Loucy (cell line): ENCODE results near the gene ALDH1L2.

ENCODE experiments used
- H2AFZ ChIP-seq: fragments of 200-600 bp; sonication (generic); 2 replicates; pipeline ENCODE4 v1.6.0; 2016; ENCODE audit warnings: antibody characterized with exemption, mild to moderate bottlenecking, low read length, moderate library complexity
- H3F3A ChIP-seq: fragments of 200-600 bp; 2 replicates; pipeline ENCODE4 v1.6.0; 2016; ENCODE audit warnings: antibody characterized with exemption, low read depth, mild to moderate bottlenecking
- H3K27me3 ChIP-seq: fragments of 200-600 bp; sonication (generic); 2 replicates; pipeline ENCODE4 v1.6.1; 2014; ENCODE audit warnings: low read length, mild to moderate bottlenecking; ENCODE audit not compliant: insufficient read depth, poor library complexity, severe bottlenecking
- H3K36me3 ChIP-seq: fragments of 200-600 bp; sonication (generic); 2 replicates; pipeline ENCODE4 v1.6.1; 2016; ENCODE audit warnings: low read length; ENCODE audit not compliant: insufficient read depth
- H3K4me1 ChIP-seq: fragments of 200-600 bp; sonication (generic); 2 replicates; pipeline ENCODE4 v1.5.1; 2014; ENCODE audit warnings: low read length, mild to moderate bottlenecking; ENCODE audit not compliant: insufficient read depth, poor library complexity, severe bottlenecking
- H3K4me2 ChIP-seq: fragments of 200-600 bp; sonication (generic); 2 replicates; pipeline ENCODE4 v1.6.0; 2014; ENCODE audit warnings: antibody characterized with exemption, low read length, low read depth, mild to moderate bottlenecking; ENCODE audit not compliant: poor library complexity, severe bottlenecking
- H3K4me3 ChIP-seq: fragments of 200-600 bp; sonication (generic); 2 replicates; pipeline ENCODE4 v1.5.1; 2014; ENCODE audit warnings: low read length, mild to moderate bottlenecking, mixed read lengths; ENCODE audit not compliant: poor library complexity, severe bottlenecking
- H3K79me2 ChIP-seq: fragments of 200-600 bp; sonication (generic); 2 replicates; pipeline ENCODE4 v1.6.1; 2014; ENCODE audit warnings: low read length; ENCODE audit not compliant: insufficient read depth
- H3K9ac ChIP-seq: fragments of 200-600 bp; sonication (generic); 2 replicates; pipeline ENCODE4 v1.6.0; 2014; ENCODE audit warnings: mild to moderate bottlenecking, low read depth, low read length, moderate library complexity; ENCODE audit not compliant: poor library complexity, severe bottlenecking
- H3K9me2 ChIP-seq: fragments of 200-600 bp; sonication (generic); replicated peaks from 2 replicates; pipeline ENCODE4 v1.6.1; 2016; ENCODE audit warnings: low read depth, low read length, mixed read lengths
- H3K9me3 ChIP-seq: fragments of 200-600 bp; sonication (generic); 2 replicates; pipeline ENCODE4 v1.6.1; 2014; ENCODE audit warnings: mild to moderate bottlenecking, antibody characterized with exemption, low read length, low read depth; ENCODE audit not compliant: insufficient read depth
- H4K20me1 ChIP-seq: fragments of 200-600 bp; sonication (generic); 2 replicates; pipeline ENCODE4 v1.6.0; 2014; ENCODE audit warnings: antibody characterized with exemption, low read length, mild to moderate bottlenecking; ENCODE audit not compliant: insufficient read depth, poor library complexity, severe bottlenecking
- EZH2phosphoT487 ChIP-seq: fragments of 200-600 bp; IDR thresholded peaks from 2 replicates; pipeline ENCODE4 v1.6.1; 2018; ENCODE audit warnings: antibody characterized with exemption, mild to moderate bottlenecking, moderate library complexity, borderline replicate concordance
- TF ChIP-seq, protein P1 (sequence below): fragments of 200-600 bp; sonication (generic); conservative IDR thresholded peaks from 2 replicates; pipeline ENCODE4 v1.5.1; 2014; ENCODE audit warnings: mild to moderate bottlenecking, antibody characterized with exemption, low read length

The ALDH1L2 gene

DNA sequence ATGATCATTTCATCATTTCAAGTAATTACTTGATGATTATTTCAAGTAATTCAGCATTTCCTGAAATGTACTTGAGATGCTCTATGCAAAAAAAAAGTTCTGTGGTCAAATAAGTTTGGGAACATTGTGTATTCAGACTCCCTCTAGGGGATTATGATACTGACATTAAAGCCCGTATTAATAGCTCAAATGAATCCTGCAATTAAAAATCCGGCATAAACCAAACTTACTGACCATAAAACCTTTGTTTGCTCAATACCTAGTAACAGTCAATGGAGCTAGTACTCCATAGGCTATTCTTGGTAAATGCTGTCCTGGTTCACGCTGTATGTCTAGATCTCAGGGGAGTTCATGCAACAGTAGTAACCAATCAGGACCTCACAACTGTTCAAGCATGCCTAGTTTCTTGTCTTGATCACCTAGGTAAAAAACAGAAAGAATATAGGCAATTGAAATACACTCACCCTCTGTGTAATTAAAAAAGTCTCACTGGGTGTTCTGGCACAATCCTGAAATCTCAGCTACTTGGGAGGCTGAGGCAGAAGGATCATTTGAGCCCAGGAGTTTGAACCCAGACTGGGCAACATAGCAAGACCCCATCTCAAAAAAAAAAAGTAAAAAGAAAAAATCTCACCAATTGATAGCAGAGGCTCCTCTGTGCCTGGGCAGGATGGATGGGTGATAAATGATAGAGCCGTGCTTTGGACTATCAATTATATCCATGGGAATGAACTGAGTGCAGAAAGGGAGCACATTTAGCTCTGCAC is 14.1 kb downstream of the ALDH1L2 start:
- Histone ChIP-seq H2AFZ (no peak overlapping the region), H3K9ac (no peak overlapping the region), H3K9me3 (no peaks in the 10 kb centered on the region), H3K4me2 (no peak overlapping the region), H3K4me3 (no peak overlapping the region), H3K36me3 (no peaks in the 10 kb centered on the region), H3K79me2 (no peaks in the 10 kb centered on the region), H3F3A (no peaks in the 10 kb centered on the region), H3K4me1 (no peaks in the 10 kb centered on the region), H4K20me1 (no peaks in the 10 kb centered on the region), H3K9me2 (no peaks in the 10 kb centered on the region), H3K27me3 (no peaks in the 10 kb centered on the region)
- no peak for TF ChIP-seq EZH2phosphoT487
- TF ChIP-seq, protein P1, sequence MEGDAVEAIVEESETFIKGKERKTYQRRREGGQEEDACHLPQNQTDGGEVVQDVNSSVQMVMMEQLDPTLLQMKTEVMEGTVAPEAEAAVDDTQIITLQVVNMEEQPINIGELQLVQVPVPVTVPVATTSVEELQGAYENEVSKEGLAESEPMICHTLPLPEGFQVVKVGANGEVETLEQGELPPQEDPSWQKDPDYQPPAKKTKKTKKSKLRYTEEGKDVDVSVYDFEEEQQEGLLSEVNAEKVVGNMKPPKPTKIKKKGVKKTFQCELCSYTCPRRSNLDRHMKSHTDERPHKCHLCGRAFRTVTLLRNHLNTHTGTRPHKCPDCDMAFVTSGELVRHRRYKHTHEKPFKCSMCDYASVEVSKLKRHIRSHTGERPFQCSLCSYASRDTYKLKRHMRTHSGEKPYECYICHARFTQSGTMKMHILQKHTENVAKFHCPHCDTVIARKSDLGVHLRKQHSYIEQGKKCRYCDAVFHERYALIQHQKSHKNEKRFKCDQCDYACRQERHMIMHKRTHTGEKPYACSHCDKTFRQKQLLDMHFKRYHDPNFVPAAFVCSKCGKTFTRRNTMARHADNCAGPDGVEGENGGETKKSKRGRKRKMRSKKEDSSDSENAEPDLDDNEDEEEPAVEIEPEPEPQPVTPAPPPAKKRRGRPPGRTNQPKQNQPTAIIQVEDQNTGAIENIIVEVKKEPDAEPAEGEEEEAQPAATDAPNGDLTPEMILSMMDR: no peak

DNA sequence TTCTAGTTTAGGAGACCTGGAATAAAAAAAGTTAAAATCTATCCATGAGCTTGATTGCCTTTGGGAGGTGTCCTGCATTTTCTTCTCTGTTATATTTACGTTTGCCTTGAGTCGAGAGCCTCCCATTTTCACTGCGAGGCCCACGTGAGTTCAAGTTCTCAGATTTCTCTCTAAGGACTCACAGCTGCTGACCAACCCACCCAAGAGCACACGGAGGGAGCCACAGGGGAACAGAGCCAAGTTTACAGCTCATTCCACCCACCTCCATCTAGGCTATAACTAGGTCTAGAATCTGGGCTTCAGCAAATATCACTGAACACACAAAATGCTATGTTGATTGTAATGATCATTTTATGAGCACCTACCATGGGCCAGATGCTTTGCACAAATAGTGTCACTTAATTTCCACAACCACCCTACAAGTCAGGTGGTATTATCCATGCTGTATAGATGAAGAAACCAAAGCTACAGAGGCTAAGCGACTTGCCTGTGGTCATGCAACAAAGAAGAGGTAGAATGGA is 16.7 kb downstream of the ALDH1L2 start:
- H3K79me2 ChIP-seq: no peaks in the 10 kb centered on the region
- H3K36me3 ChIP-seq: no peaks in the 10 kb centered on the region
- no peaks in the 10 kb centered on the region for H4K20me1 ChIP-seq
- H3K4me3 ChIP-seq: no peak overlapping the region
- no peak overlapping the region for H3K4me2 ChIP-seq
- no peaks in the 10 kb centered on the region for H3K27me3 ChIP-seq
- no peaks in the 10 kb centered on the region for H3K9me2 ChIP-seq
- no peaks in the 10 kb centered on the region for H3K4me1 ChIP-seq
- no peaks in the 10 kb centered on the region for H3F3A ChIP-seq
- H3K9ac ChIP-seq: no peak overlapping the region
- TF ChIP-seq EZH2phosphoT487: no peak
- TF ChIP-seq, protein P1: no peak
- no peak overlapping the region for H2AFZ ChIP-seq
- no peaks in the 10 kb centered on the region for H3K9me3 ChIP-seq

DNA sequence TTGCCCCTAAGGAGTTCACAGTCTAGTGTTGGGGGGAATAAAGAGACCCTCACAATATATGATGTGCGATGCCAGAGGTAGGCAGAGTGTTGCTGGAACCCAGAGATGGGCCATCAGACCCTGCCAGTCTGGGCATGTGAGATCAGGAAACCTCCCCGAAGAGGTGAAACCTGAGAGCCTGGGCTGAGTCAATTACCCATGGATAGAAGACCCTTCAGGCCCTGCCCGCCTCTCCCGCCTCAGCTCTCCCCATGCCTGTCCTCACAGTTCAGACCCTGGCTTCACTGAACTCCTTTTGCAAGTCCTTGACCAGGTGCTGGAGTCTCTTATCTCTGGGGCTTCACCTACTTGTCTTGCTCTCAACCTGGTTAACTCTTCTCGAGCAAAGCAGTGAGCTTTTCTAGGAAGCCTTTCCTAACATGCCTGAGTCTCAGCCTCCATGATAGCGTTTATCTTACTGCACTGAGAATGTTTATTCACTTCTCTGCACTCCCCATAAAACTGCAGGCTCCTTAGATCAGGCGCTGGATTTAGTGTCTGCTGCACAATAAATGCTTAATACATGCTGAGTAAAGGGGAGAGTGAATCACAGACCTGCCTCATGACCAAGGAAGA is 19.6 kb downstream of the ALDH1L2 start:
- no peak overlapping the region for H3K4me2 ChIP-seq
- TF ChIP-seq, protein P1: no peak
- no peak for TF ChIP-seq EZH2phosphoT487
- H3F3A ChIP-seq: no peaks in the 10 kb centered on the region
- H3K9me2 ChIP-seq: no peaks in the 10 kb centered on the region
- H3K27me3 ChIP-seq: no peaks in the 10 kb centered on the region
- H4K20me1 ChIP-seq: no peaks in the 10 kb centered on the region
- H2AFZ ChIP-seq: no peak overlapping the region
- no peaks in the 10 kb centered on the region for H3K36me3 ChIP-seq
- H3K9ac ChIP-seq: no peak overlapping the region
- no peaks in the 10 kb centered on the region for H3K4me1 ChIP-seq
- no peak overlapping the region for H3K4me3 ChIP-seq
- no peaks in the 10 kb centered on the region for H3K79me2 ChIP-seq
- no peaks in the 10 kb centered on the region for H3K9me3 ChIP-seq
